OCI-LY7 (cell line): ENCODE measurements around the gene DENND4B. TPM values are rescaled to one million over a fixed set of nuclear protein-coding genes. Genes with fewer than 3 reads are reported as not detected.

Source experiments
- BruUV-seq: library from RNA; stranded (reverse); fragments of 400-500 nt; replicated peaks from 2 replicates; lab custom pipeline; 2021; lab: Mats Ljungman, UMichigan
- CTCF ChIA-PET: fragments of 300-600 bp; sonication (Branson Sonifier 250); formaldehyde crosslinking; loops from one replicate; lab custom pipeline; 2022; ENCODE audit warnings: antibody characterized with exemption; ENCODE audit not compliant: unreplicated experiment; lab: Charles Lee
- POLR2A ChIA-PET: fragments of 300-600 bp; sonication (Branson Sonifier 250); formaldehyde crosslinking; loops from one replicate; lab custom pipeline; 2022; ENCODE audit warnings: antibody characterized with exemption; lab: Charles Lee
- DNase-seq: peaks from one replicate; pipeline ENCODE4 v3.0.0-alpha.2; 2015; ENCODE audit warnings: low spot score
- H2AFZ ChIP-seq: fragments of 200-600 bp; sonication (generic), shearing (Covaris generic); 2 replicates; pipeline ENCODE4 v1.6.1; 2014; ENCODE audit warnings: mild to moderate bottlenecking, antibody characterized with exemption, low read length, moderate library complexity
- H3K27ac ChIP-seq: fragments of 200-600 bp; sonication (generic); 2 replicates; pipeline ENCODE4 v1.5.1; 2014; ENCODE audit warnings: mixed run types, low read depth, mild to moderate bottlenecking, moderate library complexity, low read length, inconsistent platforms; ENCODE audit not compliant: poor library complexity, severe bottlenecking
- H3K36me3 ChIP-seq: fragments of 200-600 bp; sonication (generic); 2 replicates; pipeline ENCODE4 v1.6.1; 2014; ENCODE audit warnings: mild to moderate bottlenecking, antibody characterized with exemption, low read length, moderate library complexity, mixed read lengths; ENCODE audit not compliant: insufficient read depth
- H3K4me1 ChIP-seq: fragments of 200-600 bp; sonication (generic); 2 replicates; pipeline ENCODE4 v1.5.1; 2014; ENCODE audit warnings: mild to moderate bottlenecking, low read length; ENCODE audit not compliant: insufficient read depth, poor library complexity, severe bottlenecking
- H3K4me2 ChIP-seq: fragments of 200-600 bp; sonication (generic); 2 replicates; pipeline ENCODE4 v1.6.1; 2014; ENCODE audit warnings: mild to moderate bottlenecking, low read length
- H3K4me3 ChIP-seq: fragments of 200-600 bp; sonication (generic); 2 replicates; pipeline ENCODE4 v1.5.1; 2014; ENCODE audit warnings: mild to moderate bottlenecking, low read depth, low read length; ENCODE audit not compliant: poor library complexity, severe bottlenecking
- H3K79me2 ChIP-seq: fragments of 200-600 bp; sonication (generic); 2 replicates; pipeline ENCODE4 v1.6.1; 2016; ENCODE audit warnings: low read depth, mild to moderate bottlenecking, low read length, moderate library complexity, mixed read lengths; ENCODE audit not compliant: insufficient read depth
- H3K9me2 ChIP-seq: fragments of 200-600 bp; sonication (generic); 2 replicates; pipeline ENCODE4 v1.6.1; 2016; ENCODE audit warnings: mild to moderate bottlenecking, low read length, mixed read lengths; ENCODE audit not compliant: insufficient read depth
- H3K9me3 ChIP-seq: fragments of 200-600 bp; sonication (generic); 2 replicates; pipeline ENCODE4 v1.6.1; 2014; ENCODE audit warnings: mild to moderate bottlenecking, mixed run types, low read length, mixed read lengths
- H4K20me1 ChIP-seq: fragments of 200-600 bp; sonication (generic); 2 replicates; pipeline ENCODE4 v1.6.1; 2014; ENCODE audit warnings: mild to moderate bottlenecking, antibody characterized with exemption, low read length, moderate library complexity, mixed read lengths; ENCODE audit not compliant: insufficient read depth
- EZH2phosphoT487 ChIP-seq: fragments of 200-600 bp; sonication (generic); IDR thresholded peaks from 2 replicates; pipeline ENCODE4 v1.6.1; 2018; ENCODE audit warnings: low read depth, borderline replicate concordance, mild to moderate bottlenecking, mixed run types, antibody characterized with exemption, low read length, moderate library complexity, mixed read lengths
- intact Hi-C: fragments of 100-400 bp; cut with micrococcal nuclease; formaldehyde crosslinking; loops from one replicate; pipeline ENCODE4 v1.10.0; 2022; ENCODE audit not compliant: unreplicated experiment
- total RNA-seq, 2 experiments: library from RNA; depleted of rRNA in 1 of 2; stranded (reverse); fragments of >200 nt in 1 of 2; shearing (Covaris generic) in 1 of 2; gene quantifications; 2 replicates each; pipeline ENCODE4 v1.2.3, GENCODE V29; 2014 to 2022
- TF ChIP-seq, protein P1 (sequence below): fragments of 200-600 bp; sonication (generic); conservative IDR thresholded peaks from 2 replicates; pipeline ENCODE4 v1.5.1; 2014; ENCODE audit warnings: mild to moderate bottlenecking, antibody characterized with exemption, low read length, moderate library complexity, mixed read lengths

DENND4B gene
- total RNA-seq, 2 experiments from 2014 or later = 50.5 to 164 TPM

DNA sequence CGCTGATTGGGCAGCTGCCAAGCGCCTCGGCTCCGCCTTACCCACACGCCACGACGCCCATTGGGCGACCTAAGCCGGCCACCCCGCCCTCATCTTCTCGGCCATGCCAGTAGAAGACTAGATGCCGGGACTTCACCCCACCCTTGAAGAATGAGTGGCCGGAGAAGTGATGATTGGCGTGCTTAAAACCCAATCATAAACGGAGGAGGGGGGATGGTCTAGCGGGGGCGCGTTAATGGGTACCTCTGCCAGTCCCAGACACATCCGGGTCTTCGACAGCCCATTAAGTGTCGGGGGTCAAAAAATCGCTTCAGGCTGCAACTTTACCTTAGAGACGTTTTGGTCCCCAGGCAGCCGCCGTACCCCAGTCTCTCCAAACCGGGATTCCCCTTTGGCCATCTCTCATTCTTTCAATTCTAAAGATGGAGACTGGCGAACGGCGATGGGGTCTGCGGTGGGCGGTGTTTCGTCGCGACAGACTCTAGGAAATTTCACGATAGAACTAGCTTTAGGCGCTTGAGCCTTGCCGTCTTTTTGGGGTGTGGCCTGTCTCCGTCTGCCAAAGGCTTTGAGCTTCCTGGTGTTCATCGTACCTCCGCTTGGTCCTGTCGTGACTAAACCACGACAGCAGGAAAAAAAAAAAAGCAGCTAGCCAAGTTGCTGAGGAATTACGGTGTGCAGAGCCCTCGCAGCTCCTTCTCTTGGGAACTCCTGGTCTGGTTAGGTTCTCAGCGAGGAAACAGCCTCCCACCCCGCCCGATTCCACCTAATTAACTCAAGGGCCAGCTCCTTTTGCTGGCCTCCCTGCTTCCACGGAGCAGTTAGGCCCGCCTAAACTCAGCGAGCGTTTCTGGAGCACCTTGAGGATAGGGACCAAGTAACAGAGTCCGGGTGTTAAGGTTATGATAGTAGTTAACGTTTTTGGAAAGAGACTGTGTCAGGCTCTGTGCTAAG is 23.3 kb downstream of the DENND4B start, which contains the start of gene GATAD2B:
TSS of gene GATAD2B (minus strand) at position 1 of the 954 bp plus-strand sequence. CDS start 94,625 bp downstream, outside the sequence.
- H3K27ac ChIP-seq = peak within 1 kb of the TSS; percentile 90
- ChIA-PET CTCF (interaction anchor here (0.9 kb wide), 1 partner anchor 22 kb away, joined by 4 read pairs; no protein-coding TSS in a partner anchor), POLR2A (interaction anchor here (0.6 to 4.1 kb wide), 17 partner anchors 15 to 1093 kb away, joined by 3 to 32 read pairs (median 4); partner anchors contain the start of genes CREB3L4, DENND4B, JTB and SLC39A1)
- TSS peak; percentile 97 for BruUV-seq
- peaks cover 40% of the 10 kb centered on the region for H3K79me2 ChIP-seq
- intact Hi-C loops = loop anchor here (1.0 to 5.0 kb wide), 6 partner anchors 23 to 126 kb away; partner anchors contain the start of genes CREB3L4, DENND4B, JTB and SLC39A1
- peaks cover 23% of the 10 kb centered on the region; the same call in 1 of the 2 replicates for H4K20me1 ChIP-seq
- peak within 1 kb of the TSS; percentile 95 for H3K4me2 ChIP-seq
- H3K4me1 ChIP-seq = peaks cover 28% of the 10 kb centered on the region
- H2AFZ ChIP-seq = peak within 1 kb of the TSS; percentile 76; the same call in 1 of the 2 replicates
- no peaks in the 10 kb centered on the region for H3K9me3 ChIP-seq
- no peaks in the 10 kb centered on the region for H3K9me2 ChIP-seq
- peak; percentile 100 for DNase-seq
- TF ChIP-seq, protein P1, sequence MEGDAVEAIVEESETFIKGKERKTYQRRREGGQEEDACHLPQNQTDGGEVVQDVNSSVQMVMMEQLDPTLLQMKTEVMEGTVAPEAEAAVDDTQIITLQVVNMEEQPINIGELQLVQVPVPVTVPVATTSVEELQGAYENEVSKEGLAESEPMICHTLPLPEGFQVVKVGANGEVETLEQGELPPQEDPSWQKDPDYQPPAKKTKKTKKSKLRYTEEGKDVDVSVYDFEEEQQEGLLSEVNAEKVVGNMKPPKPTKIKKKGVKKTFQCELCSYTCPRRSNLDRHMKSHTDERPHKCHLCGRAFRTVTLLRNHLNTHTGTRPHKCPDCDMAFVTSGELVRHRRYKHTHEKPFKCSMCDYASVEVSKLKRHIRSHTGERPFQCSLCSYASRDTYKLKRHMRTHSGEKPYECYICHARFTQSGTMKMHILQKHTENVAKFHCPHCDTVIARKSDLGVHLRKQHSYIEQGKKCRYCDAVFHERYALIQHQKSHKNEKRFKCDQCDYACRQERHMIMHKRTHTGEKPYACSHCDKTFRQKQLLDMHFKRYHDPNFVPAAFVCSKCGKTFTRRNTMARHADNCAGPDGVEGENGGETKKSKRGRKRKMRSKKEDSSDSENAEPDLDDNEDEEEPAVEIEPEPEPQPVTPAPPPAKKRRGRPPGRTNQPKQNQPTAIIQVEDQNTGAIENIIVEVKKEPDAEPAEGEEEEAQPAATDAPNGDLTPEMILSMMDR = no peak
- no peak for TF ChIP-seq EZH2phosphoT487
- peaks cover 24% of the 10 kb centered on the region for H3K36me3 ChIP-seq
- H3K4me3 ChIP-seq = peak within 1 kb of the TSS; percentile 97

DNA sequence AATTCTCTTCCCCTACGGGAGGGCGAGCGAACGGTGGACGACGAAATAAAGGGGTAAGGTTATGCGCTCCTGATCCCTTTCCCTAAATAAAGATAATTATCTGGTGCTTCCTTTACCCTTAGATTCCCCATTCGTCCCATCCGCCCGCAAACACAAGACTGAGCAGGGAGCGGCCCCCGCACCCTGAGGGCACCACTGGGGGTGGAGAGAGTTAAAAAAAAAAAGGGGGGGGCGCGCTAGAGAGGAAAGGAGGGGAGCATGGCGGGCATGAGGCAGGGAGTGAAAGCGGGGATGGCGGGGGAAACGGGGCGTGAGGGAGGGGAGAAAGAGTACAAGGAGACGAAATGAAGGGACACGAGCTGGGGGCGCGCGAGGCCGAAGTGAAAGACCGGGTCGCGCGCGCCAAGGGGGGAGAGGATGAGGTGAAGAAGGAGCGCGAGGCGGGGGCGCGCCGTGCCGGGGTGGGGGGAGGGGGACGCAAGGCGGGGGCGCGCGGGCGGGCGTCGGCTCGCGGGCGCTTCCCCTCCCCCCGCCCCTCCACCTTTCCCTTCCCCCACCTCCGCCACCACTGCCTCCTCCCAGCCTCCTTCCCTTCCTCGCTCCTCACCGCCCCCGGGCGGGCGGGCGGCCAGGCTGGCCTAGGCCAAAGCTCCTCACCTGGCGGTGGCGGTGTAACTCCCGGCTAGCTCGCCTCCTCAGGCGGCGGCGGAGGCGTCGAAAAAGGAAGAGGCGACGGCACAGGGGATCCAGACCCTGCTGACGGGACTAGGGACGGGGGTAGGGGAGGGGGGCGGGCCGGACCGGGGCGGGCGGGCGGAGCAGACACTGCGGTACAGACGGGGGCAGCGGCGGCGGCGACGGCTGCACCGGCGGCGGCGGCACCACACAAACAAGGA is 24.2 kb downstream of the DENND4B start:
- DNase-seq = peak; percentile 88
- peaks cover 28% of the 10 kb centered on the region for H3K4me1 ChIP-seq

More for the DNA sequence above, 24.2 kb downstream of the DENND4B start:
- H3K4me2 ChIP-seq = peak overlapping the region; percentile 95
- POLR2A ChIA-PET = interaction anchor here (0.6 to 4.1 kb wide), 16 partner anchors 8 to 105 kb away, joined by 3 to 32 read pairs (median 4); partner anchors contain the start of genes CREB3L4, DENND4B, JTB and SLC39A1
- intact Hi-C loops = loop anchor here (2.0 to 5.0 kb wide), 3 partner anchors 54 to 126 kb away; partner anchors contain the start of gene JTB
- no peaks in the 10 kb centered on the region for H3K9me3 ChIP-seq
- TF ChIP-seq, protein P1 = peak; percentile 28; the same call in 1 of the 2 replicates
- no peak for TF ChIP-seq EZH2phosphoT487
- H2AFZ ChIP-seq = peak overlapping the region; percentile 20; the same call in 1 of the 2 replicates
- peaks cover 33% of the 10 kb centered on the region for H3K36me3 ChIP-seq
- H3K4me3 ChIP-seq = peak overlapping the region; percentile 97
- CTCF ChIA-PET = interaction anchor here (0.6 to 0.9 kb wide), 3 partner anchors 23 to 65 kb away, joined by 4 to 5 read pairs (median 4); no protein-coding TSS in a partner anchor
- H3K79me2 ChIP-seq = peaks cover 49% of the 10 kb centered on the region
- H4K20me1 ChIP-seq = peaks cover 25% of the 10 kb centered on the region; the same call in 1 of the 2 replicates
- peak overlapping the region; percentile 90 for H3K27ac ChIP-seq
- no peaks in the 10 kb centered on the region for H3K9me2 ChIP-seq
- no TSS peak for BruUV-seq
